IPS-20b (cell line): ENCODE measurements around the gene KPNA2.

Source experiments
- H3K27ac ChIP-seq: one replicate; pipeline ENCODE4 v1.5.1; 2013; ENCODE audit warnings: low read length
- H3K27me3 ChIP-seq: 2 replicates; pipeline ENCODE4 v1.6.1; 2013; ENCODE audit warnings: mild to moderate bottlenecking, low read length, inconsistent platforms; ENCODE audit not compliant: insufficient read depth
- H3K36me3 ChIP-seq: 2 replicates; pipeline ENCODE4 v1.6.1; 2013; ENCODE audit warnings: low read depth, mild to moderate bottlenecking, inconsistent platforms, low read length, moderate library complexity; ENCODE audit not compliant: insufficient read depth
- H3K4me1 ChIP-seq: 2 replicates; pipeline ENCODE4 v1.6.1; 2013; ENCODE audit warnings: mild to moderate bottlenecking, control low read depth, inconsistent platforms, low read length, moderate library complexity; ENCODE audit not compliant: insufficient read depth
- H3K4me3 ChIP-seq: 2 replicates; pipeline ENCODE4 v1.5.1; 2013; ENCODE audit warnings: mild to moderate bottlenecking, low read length, inconsistent platforms
- H3K9ac ChIP-seq: 2 replicates; pipeline ENCODE4 v1.6.1; 2013; ENCODE audit warnings: low read depth, mild to moderate bottlenecking, inconsistent platforms, low read length, moderate library complexity
- H3K9me3 ChIP-seq: 2 replicates; pipeline ENCODE4 v1.6.1; 2013; ENCODE audit warnings: mild to moderate bottlenecking, low read depth, low read length, inconsistent platforms; ENCODE audit not compliant: insufficient read depth

The KPNA2 gene

GRCh38 chr17:68095205-68095811 lies 59.8 kb downstream of the KPNA2 start:
- H3K9me3 ChIP-seq: no peaks in the 10 kb centered on the region

GRCh38 chr17:68096111-68096510 lies 60.6 kb downstream of the KPNA2 start:
- no peak overlapping the region for H3K9ac ChIP-seq
- no peaks in the 10 kb centered on the region for H3K36me3 ChIP-seq
- H3K4me3 ChIP-seq: no peak overlapping the region
- peaks cover 15% of the 10 kb centered on the region for H3K27me3 ChIP-seq
- no peaks in the 10 kb centered on the region for H3K4me1 ChIP-seq
- H3K9me3 ChIP-seq: no peaks in the 10 kb centered on the region
- H3K27ac ChIP-seq: no peak overlapping the region

More at GRCh38 chr17:68095205-68095811, 59.8 kb downstream of the KPNA2 start:
- no peaks in the 10 kb centered on the region for H3K4me1 ChIP-seq
- H3K9ac ChIP-seq: no peak overlapping the region
- H3K27ac ChIP-seq: no peak overlapping the region
- H3K4me3 ChIP-seq: no peak overlapping the region
- H3K36me3 ChIP-seq: no peaks in the 10 kb centered on the region
- peaks cover 7% of the 10 kb centered on the region for H3K27me3 ChIP-seq
